ENCODE results near the gene OTC. TPM values are rescaled to one million over a fixed set of nuclear protein-coding genes. Genes with fewer than 3 reads are reported as not detected.

The OTC gene
- total RNA-seq, 1 experiment from 2014 or later: not detected

GRCh38 chrX:38305971-38306370 is 46.4 kb upstream of the OTC start:
- H3K4me3 Mint-ChIP-seq: no peak overlapping the region

More at GRCh38 chrX:38305971-38306370, 46.4 kb upstream of the OTC start:
- no peak overlapping the region for H3T11ph ChIP-seq (ENCODE audit: low read length)
- no peaks in the 10 kb centered on the region for H3K79me1 ChIP-seq (ENCODE audit: insufficient read depth, low read depth, low read length, poor library complexity, severe bottlenecking)
- no peaks in the 10 kb centered on the region for H3K27me3 Mint-ChIP-seq (ENCODE audit: low read depth)
- H3K9me3 ChIP-seq (ENCODE audit: control insufficient read depth, low read depth, low read length): no peaks in the 10 kb centered on the region
- no peaks in the 10 kb centered on the region for H3K79me2 ChIP-seq (ENCODE audit: insufficient read depth, low read length)
- no peak overlapping the region for H3K56ac ChIP-seq (ENCODE audit: insufficient read length, low read depth, low read length)
- H2BK5ac ChIP-seq (ENCODE audit: insufficient read length, low read length): no peak overlapping the region
- H3K18ac ChIP-seq (ENCODE audit: insufficient read length, low read depth, low read length): no peak overlapping the region
- no peaks in the 10 kb centered on the region; a peak in 1 of 7 replicates for H3K36me3 Mint-ChIP-seq (ENCODE audit: insufficient read depth in 1 of 3, low read depth in 3 of 3)
- no peaks in the 10 kb centered on the region for H3K4me1 Mint-ChIP-seq
- TF ChIP-seq CTCF (conservative IDR thresholded peaks at IDR 0.05): no peak
- H2AFZ ChIP-seq (ENCODE audit: low read length): no peak overlapping the region
- no peak overlapping the region for H3K27ac ChIP-seq (ENCODE audit: insufficient read length, low read depth, low read length)
- H2BK15ac ChIP-seq (ENCODE audit: low read depth, low read length): no peak overlapping the region
- no peaks in the 10 kb centered on the region for H3K4me1 ChIP-seq (ENCODE audit: insufficient read depth, low read length)
- H2BK12ac ChIP-seq (ENCODE audit: insufficient read length, low read depth, low read length): no peak overlapping the region
- H4K20me1 ChIP-seq (ENCODE audit: control insufficient read depth, insufficient read depth, insufficient read length): no peaks in the 10 kb centered on the region
- H3K4me2 ChIP-seq (ENCODE audit: insufficient read depth, insufficient read length, low read length): no peak overlapping the region
- H4K8ac ChIP-seq (replicated peaks; ENCODE audit: insufficient read length, low read depth, low read length): no peak overlapping the region
- no peak overlapping the region for H3K4ac ChIP-seq (ENCODE audit: low read depth, low read length)
- no peak overlapping the region for H3K9ac ChIP-seq (ENCODE audit: extremely low read depth, insufficient read length, low read length)
- H4K91ac ChIP-seq (ENCODE audit: insufficient read length, low read depth, low read length): no peak overlapping the region
- no peaks in the 10 kb centered on the region for H3K23me2 ChIP-seq (ENCODE audit: insufficient read length, low read depth, low read length, poor library complexity, severe bottlenecking)
- no peaks in the 10 kb centered on the region for H3K27me3 ChIP-seq (ENCODE audit: insufficient read depth, low read length)
- H3K23ac ChIP-seq (ENCODE audit: insufficient read length, low read depth, low read length): no peak overlapping the region
- no peak overlapping the region for H2BK120ac ChIP-seq (ENCODE audit: low read depth, low read length, poor library complexity, severe bottlenecking)
- H3K27ac Mint-ChIP-seq: no peak overlapping the region
- no peak overlapping the region for H3K14ac ChIP-seq (ENCODE audit: insufficient read depth, low read length)
- WGBS (ENCODE audit: extremely low coverage, insufficient read length, low lambda C conversion rate): no CpG with 5 or more reads among the region's 3 CpGs
- H3K9me3 Mint-ChIP-seq: peaks cover 32 to 41% of the 10 kb centered on the region in 2 experiments
- no peak overlapping the region for H4K5ac ChIP-seq (ENCODE audit: insufficient read length, low read depth, low read length)
- DNase-seq: no peak
- H2BK20ac ChIP-seq (ENCODE audit: low read depth, low read length, poor library complexity, severe bottlenecking): no peak overlapping the region
- H2AK5ac ChIP-seq (ENCODE audit: insufficient read length, low read length): no peak overlapping the region
